Retinal pigment epithelial cell (primary cell): Measurements from ENCODE around the gene PCLAF.
"Not testable (repeated sequence)": the region's sequence is repeated elsewhere in the genome, so short reads cannot be mapped to it uniquely, and the experiment has no call there.

Experiments
- DNase-seq: peaks from one replicate; pipeline ENCODE4 v3.0.0-alpha.2; 2010; ENCODE audit warnings: low read depth
- H3K4me3 ChIP-seq: 2 replicates; pipeline ENCODE4 v1.5.1; 2011; ENCODE audit warnings: mild to moderate bottlenecking, low read length, control low read depth, moderate library complexity
- CTCF ChIP-seq: conservative IDR thresholded peaks from 2 replicates; pipeline ENCODE4 v1.5.1; 2011; ENCODE audit warnings: low read depth, low read length, control low read depth, inconsistent platforms

PCLAF gene

GRCh38 chr15:64348455-64348854 is 32.8 kb downstream of the PCLAF start:
- no peak for TF ChIP-seq CTCF
- H3K4me3 ChIP-seq, result no peak overlapping the region
- no peak for DNase-seq

DNA sequence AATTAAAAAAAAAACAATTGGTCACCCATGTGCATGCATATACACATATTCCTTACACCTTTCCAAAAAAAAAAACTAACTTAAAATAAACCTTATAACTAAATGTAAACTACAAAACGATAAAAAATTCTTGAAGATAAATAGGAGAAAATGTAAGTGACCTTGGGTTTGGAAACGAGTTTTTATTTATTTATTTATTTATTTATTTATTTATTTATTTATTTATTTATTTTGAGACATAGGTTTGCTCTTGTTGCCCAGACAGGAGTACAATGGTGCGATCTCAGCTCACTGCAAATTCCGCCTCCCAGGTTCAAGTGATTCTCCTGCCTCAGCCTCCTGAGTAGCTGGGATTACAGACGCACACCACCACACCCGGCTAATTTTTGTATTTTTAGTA is 35.0 kb downstream of the PCLAF start:
- not testable (repeated sequence) for H3K4me3 ChIP-seq, DNase-seq

GRCh38 chr15:64344651-64345294 is 36.5 kb downstream of the PCLAF start:
- no peak for TF ChIP-seq CTCF
- no peak overlapping the region for H3K4me3 ChIP-seq
- DNase-seq, result no peak

DNA sequence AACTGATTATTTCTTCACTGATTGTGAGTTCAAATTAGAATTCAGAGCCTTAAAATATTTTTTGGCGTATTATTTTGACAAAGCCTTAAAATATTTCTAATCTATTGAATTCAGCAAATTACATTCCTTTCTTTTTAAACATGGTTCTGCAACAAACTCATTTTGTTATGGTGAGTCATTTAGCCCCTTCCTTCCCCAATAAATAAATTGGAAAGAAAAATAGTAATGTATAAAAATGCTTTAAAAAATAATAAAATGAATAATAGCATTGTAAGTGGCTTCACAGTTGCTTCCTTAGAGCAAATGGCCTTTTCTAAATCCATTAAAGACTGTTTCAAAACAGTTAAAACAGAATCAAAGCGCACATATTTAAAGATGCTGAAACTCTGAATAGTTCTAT is 37.4 kb downstream of the PCLAF start:
- H3K4me3 ChIP-seq, result no peak overlapping the region
- no peak for DNase-seq
- no peak for TF ChIP-seq CTCF

DNA sequence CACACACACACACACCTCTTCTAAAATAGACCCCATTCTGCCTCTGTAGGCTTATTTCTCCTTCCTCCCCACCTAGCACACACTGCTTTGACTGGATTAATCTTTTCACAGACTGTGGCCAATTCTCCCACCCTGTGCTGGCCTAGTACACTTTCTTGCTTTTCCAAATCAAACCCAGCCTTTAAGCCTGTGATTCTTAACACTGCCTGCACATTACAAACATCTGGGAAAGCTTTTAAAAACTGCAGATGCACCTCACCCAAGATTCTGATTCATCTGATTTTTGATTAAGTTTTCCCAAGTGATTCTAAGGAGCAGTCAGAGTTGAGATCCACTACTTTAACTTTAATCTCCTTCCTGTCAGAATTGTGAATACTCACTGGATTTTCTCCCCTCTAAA is 38.0 kb downstream of the PCLAF start:
- no peak for DNase-seq
- TF ChIP-seq CTCF, result no peak
- no peak overlapping the region for H3K4me3 ChIP-seq

- TF ChIP-seq CTCF, result no peak
- DNase-seq, result peak; percentile 67
- H3K4me3 ChIP-seq, result no peak overlapping the region
Observed at GRCh38 chr15:64341961-64342360, 39.3 kb downstream of the PCLAF start.

- TF ChIP-seq CTCF, result no peak
- DNase-seq, result no peak
- H3K4me3 ChIP-seq, result no peak overlapping the region
Observed at GRCh38 chr15:64340355-64340754, 40.9 kb downstream of the PCLAF start.

DNA sequence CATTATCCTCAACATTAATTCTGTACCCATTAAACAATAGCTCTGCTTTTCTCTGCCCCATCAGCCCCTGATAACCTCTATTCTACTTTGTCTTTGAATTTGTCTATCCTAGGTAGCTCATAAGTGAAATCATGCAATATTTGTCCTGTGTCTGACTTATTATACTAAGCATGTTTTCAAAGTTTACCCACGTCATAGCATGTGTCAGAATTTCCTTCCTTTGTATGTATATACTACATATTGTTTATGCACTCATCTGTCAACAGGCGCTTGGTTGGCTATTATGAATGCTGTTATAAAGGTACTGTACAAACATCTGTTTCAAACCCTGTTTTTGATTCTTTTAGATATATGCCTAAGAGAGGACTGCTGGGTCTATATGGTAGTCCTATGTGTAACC is 43.5 kb downstream of the PCLAF start:
- no peak for DNase-seq
- TF ChIP-seq CTCF, result no peak

More for the DNA sequence above, 43.5 kb downstream of the PCLAF start:
- H3K4me3 ChIP-seq, result no peak overlapping the region
